MM.1S (cell line): ENCODE data around the gene HAGHL.

Source experiments
- DNase-seq: peaks from one replicate; pipeline ENCODE4 v3.0.0-alpha.2; 2015
- H2AFZ ChIP-seq: fragments of 300-600 bp; sonication (generic); 2 replicates; pipeline ENCODE4 v1.6.0; 2016; ENCODE audit warnings: antibody characterized with exemption, low read length
- H3F3A ChIP-seq: fragments of 300-600 bp; sonication (generic); 2 replicates; pipeline ENCODE4 v1.6.1; 2016; ENCODE audit warnings: mild to moderate bottlenecking, antibody characterized with exemption, low read length, moderate library complexity, mixed read lengths; ENCODE audit not compliant: insufficient read depth
- H3K27ac ChIP-seq: fragments of 300-600 bp; sonication (generic); 2 replicates; pipeline ENCODE4 v1.5.1; 2016; ENCODE audit warnings: mild to moderate bottlenecking, low read length
- H3K27me3 ChIP-seq: fragments of 300-600 bp; sonication (generic); replicated peaks from 2 replicates; pipeline ENCODE4 v1.6.0; 2016; ENCODE audit warnings: low read length; ENCODE audit not compliant: insufficient read depth
- H3K36me3 ChIP-seq: fragments of 300-600 bp; sonication (generic); replicated peaks from 2 replicates; pipeline ENCODE4 v1.6.1; 2016; ENCODE audit warnings: mild to moderate bottlenecking, low read length, mixed read lengths; ENCODE audit not compliant: insufficient read depth
- H3K4me1 ChIP-seq: fragments of 300-600 bp; sonication (generic); 2 replicates; pipeline ENCODE4 v1.6.1; 2016; ENCODE audit warnings: low read length, mixed read lengths
- H3K4me2 ChIP-seq: fragments of 300-600 bp; sonication (generic); 2 replicates; pipeline ENCODE4 v1.6.0; 2016; ENCODE audit warnings: low read depth, low read length
- H3K4me3 ChIP-seq: fragments of 300-600 bp; sonication (generic); 2 replicates; pipeline ENCODE4 v1.5.1; 2016; ENCODE audit warnings: low read length, mixed read lengths
- H3K79me2 ChIP-seq: fragments of 300-600 bp; sonication (generic); 2 replicates; pipeline ENCODE4 v1.6.1; 2016; ENCODE audit warnings: mixed run types, low read length, mixed read lengths
- H3K9ac ChIP-seq: fragments of 300-600 bp; sonication (generic); 2 replicates; pipeline ENCODE4 v1.6.1; 2016; ENCODE audit warnings: low read length, mixed read lengths
- H3K9me2 ChIP-seq: fragments of 300-600 bp; sonication (generic); replicated peaks from 2 replicates; pipeline ENCODE4 v1.6.1; 2016; ENCODE audit warnings: mild to moderate bottlenecking, low read length, mixed read lengths; ENCODE audit not compliant: insufficient read depth
- H3K9me3 ChIP-seq: fragments of 300-600 bp; sonication (generic); replicated peaks from 2 replicates; pipeline ENCODE4 v1.6.1; 2016; ENCODE audit warnings: mild to moderate bottlenecking, low read length, mixed read lengths; ENCODE audit not compliant: insufficient read depth
- H4K20me1 ChIP-seq: fragments of 300-600 bp; sonication (generic); 2 replicates; pipeline ENCODE4 v1.6.1; 2016; ENCODE audit warnings: mild to moderate bottlenecking, low read length, moderate library complexity, mixed read lengths; ENCODE audit not compliant: insufficient read depth
- CTCF ChIP-seq: fragments of 300-600 bp; sonication (generic); IDR thresholded peaks from 2 replicates; pipeline ENCODE4 v1.5.1; 2016; ENCODE audit warnings: antibody characterized with exemption, low read length, mixed read lengths
- EZH2 ChIP-seq: fragments of 300-600 bp; sonication (generic); optimal IDR thresholded peaks from 2 replicates; pipeline ENCODE3; 2017; ENCODE audit warnings: low read depth, mild to moderate bottlenecking, antibody characterized with exemption, low read length, mixed read lengths
- EZH2phosphoT487 ChIP-seq: fragments of 300-600 bp; sonication (generic); IDR thresholded peaks from 2 replicates; pipeline ENCODE4 v1.6.1; 2018; ENCODE audit warnings: antibody characterized with exemption, low read length

The HAGHL gene

GRCh38 chr16:718922-719321 lies 8.0 kb upstream of the HAGHL start:
- Histone ChIP-seq H3K9me3 (no peaks in the 10 kb centered on the region), H3F3A (peaks cover 10% of the 10 kb centered on the region; the same call in 1 of the 2 replicates), H3K27ac (no peak overlapping the region), H3K9ac (no peak overlapping the region), H3K4me2 (no peak overlapping the region), H2AFZ (no peak overlapping the region), H3K79me2 (peaks cover 9% of the 10 kb centered on the region; the same call in 1 of the 2 replicates), H3K27me3 (peaks cover 25% of the 10 kb centered on the region), H3K36me3 (no peaks in the 10 kb centered on the region), H3K4me3 (no peak overlapping the region), H3K9me2 (no peaks in the 10 kb centered on the region), H3K4me1 (peaks cover 16% of the 10 kb centered on the region; the same call in 1 of the 2 replicates), H4K20me1 (no peaks in the 10 kb centered on the region)
- no peak for TF ChIP-seq CTCF
- no peak for TF ChIP-seq EZH2
- no peak for DNase-seq

GRCh38 chr16:719815-720446 lies 7.0 kb upstream of the HAGHL start:
- peak overlapping the region; percentile 74; the same call in 1 of the 2 replicates for H3K27ac ChIP-seq
- peaks cover 9% of the 10 kb centered on the region; the same call in 1 of the 2 replicates for H3K79me2 ChIP-seq
- no peak for DNase-seq
- H3F3A ChIP-seq = peaks cover 10% of the 10 kb centered on the region; the same call in 1 of the 2 replicates
- no peaks in the 10 kb centered on the region for H3K9me2 ChIP-seq
- peaks cover 25% of the 10 kb centered on the region for H3K27me3 ChIP-seq
- no peaks in the 10 kb centered on the region for H3K36me3 ChIP-seq
- peak overlapping the region; percentile 91 for H2AFZ ChIP-seq
- peak overlapping the region; percentile 95 for H3K4me2 ChIP-seq
- H3K9me3 ChIP-seq = no peaks in the 10 kb centered on the region
- no peaks in the 10 kb centered on the region for H4K20me1 ChIP-seq
- TF ChIP-seq CTCF (peak; percentile 23), EZH2 (no peak)
- H3K4me1 ChIP-seq = peaks cover 9% of the 10 kb centered on the region; the same call in 1 of the 2 replicates
- H3K4me3 ChIP-seq = peak overlapping the region; percentile 95
- H3K9ac ChIP-seq = peak overlapping the region; percentile 87; the same call in 1 of the 2 replicates

GRCh38 chr16:720447-720989 lies 6.4 kb upstream of the HAGHL start:
- Histone ChIP-seq H3K27me3 (peaks cover 25% of the 10 kb centered on the region), H3K79me2 (peaks cover 9% of the 10 kb centered on the region; the same call in 1 of the 2 replicates), H4K20me1 (no peaks in the 10 kb centered on the region), H3K9me2 (no peaks in the 10 kb centered on the region), H2AFZ (peak overlapping the region; percentile 91), H3K9ac (peak overlapping the region; percentile 87), H3K36me3 (no peaks in the 10 kb centered on the region), H3K4me2 (peak overlapping the region; percentile 95), H3K9me3 (no peaks in the 10 kb centered on the region), H3K4me3 (peak overlapping the region; percentile 95), H3K27ac (peak overlapping the region; percentile 74), H3F3A (peaks cover 10% of the 10 kb centered on the region; the same call in 1 of the 2 replicates), H3K4me1 (peaks cover 9% of the 10 kb centered on the region; the same call in 1 of the 2 replicates)
- DNase-seq = peak; percentile 68
- TF ChIP-seq EZH2phosphoT487 (no peak), CTCF (peak; percentile 24), EZH2 (no peak)
